Activated CD4-positive, alpha-beta T cell treated with anti-CD3 and anti-CD28 coated beads for 48 hours (primary cell): ENCODE results near the gene FRMD5.
A peak's percentile ranks its signal among the peaks of the same experiment; 100 is the strongest.
"Not testable (repeated sequence)": the region's sequence is repeated elsewhere in the genome, so short reads cannot be mapped to it uniquely, and the experiment has no call there.

Experiments used
- DNase-seq: peaks from one replicate; pipeline ENCODE4 v3.0.0-alpha.2; 2020

Gene FRMD5

DNA sequence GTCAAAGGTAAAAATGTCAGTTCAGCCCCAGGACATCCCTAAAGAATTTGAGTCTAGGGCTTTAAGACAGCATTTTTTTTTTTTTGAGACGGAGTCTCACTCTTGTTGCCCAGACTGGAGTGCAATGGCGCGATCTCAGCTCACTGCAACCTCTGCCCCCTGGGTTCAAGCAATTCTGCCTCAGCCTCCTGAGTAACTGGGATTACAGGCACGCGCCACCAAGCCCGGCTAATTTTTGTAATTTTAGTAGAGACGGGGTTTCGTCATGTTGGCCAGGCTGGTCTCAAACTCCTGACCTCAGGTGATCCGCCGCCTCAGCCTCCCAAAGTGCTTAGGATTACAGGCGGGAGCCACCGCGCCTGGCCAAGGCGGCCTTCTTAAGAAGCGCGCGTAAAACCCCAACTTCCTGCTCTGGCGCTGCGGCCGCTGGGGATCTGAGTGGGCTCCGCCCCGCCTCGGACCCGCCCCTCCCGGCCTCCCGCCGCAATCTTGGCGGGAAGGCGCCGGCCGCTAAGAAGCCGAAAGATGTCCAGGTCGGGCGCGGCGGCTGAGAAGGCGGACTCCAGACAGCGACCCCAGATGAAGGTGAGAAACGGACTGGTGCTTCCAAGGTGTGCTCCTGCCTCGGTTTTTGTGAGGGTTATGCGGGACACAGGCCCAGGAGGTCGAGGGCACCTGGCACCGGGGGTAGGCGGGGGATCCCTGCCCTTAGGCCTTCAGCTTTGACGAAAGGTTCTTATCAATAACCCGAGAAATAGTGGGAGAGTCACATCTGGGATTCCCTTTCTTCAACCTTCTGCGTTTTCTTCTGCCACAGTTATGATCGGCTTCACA is 368.3 kb downstream of the FRMD5 start, which contains the start of gene WDR76:
Gene WDR76, plus strand, starts transcription at position 495 of the 834 bp plus-strand sequence. Its CDS starts 31 bp downstream, at position 526.
- DNase-seq = peak; percentile 90

DNA sequence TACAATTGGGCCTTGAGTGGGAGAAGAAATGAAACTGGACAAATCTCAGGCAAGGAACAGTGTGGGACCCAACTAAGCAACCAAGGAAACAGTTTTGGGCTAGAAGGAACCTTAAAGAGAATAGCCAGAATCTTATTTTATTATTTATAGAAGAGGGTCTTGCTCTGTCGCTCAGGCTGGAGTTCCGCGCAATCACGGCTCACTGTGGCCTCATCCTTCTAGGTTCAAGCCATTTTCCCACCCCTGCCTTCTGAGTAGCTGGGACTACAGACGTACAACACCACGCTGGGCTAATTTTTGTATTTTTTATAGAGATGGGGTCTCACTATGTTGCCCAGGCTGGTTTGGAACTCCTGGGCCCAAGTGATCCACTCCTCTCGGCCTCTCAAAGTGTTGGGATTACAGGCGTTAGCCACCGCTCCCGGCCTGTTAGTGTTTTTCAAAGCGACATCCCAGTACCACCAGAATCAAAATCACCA is 369.0 kb downstream of the FRMD5 start:
- no peak for DNase-seq

DNA sequence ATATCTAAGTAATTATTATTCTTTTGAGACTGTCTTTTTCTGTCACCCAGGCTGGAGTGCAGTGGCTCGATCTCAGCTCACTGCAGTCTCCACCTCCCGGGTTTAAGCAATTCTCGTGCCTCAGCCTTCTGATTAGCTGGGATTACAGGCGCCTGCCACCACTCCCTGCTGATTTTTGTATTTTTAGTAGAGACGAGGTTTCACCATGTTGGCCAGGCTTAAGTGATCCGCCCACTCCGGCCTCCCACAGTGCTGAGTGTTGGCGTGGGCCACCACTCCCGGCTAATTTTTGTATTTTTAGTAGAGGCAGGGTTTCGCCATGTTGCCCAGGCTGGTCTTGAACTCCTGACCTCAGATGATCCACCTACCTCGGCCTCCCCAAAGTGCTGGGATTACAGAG is 369.8 kb downstream of the FRMD5 start:
- DNase-seq = not testable (repeated sequence)

DNA sequence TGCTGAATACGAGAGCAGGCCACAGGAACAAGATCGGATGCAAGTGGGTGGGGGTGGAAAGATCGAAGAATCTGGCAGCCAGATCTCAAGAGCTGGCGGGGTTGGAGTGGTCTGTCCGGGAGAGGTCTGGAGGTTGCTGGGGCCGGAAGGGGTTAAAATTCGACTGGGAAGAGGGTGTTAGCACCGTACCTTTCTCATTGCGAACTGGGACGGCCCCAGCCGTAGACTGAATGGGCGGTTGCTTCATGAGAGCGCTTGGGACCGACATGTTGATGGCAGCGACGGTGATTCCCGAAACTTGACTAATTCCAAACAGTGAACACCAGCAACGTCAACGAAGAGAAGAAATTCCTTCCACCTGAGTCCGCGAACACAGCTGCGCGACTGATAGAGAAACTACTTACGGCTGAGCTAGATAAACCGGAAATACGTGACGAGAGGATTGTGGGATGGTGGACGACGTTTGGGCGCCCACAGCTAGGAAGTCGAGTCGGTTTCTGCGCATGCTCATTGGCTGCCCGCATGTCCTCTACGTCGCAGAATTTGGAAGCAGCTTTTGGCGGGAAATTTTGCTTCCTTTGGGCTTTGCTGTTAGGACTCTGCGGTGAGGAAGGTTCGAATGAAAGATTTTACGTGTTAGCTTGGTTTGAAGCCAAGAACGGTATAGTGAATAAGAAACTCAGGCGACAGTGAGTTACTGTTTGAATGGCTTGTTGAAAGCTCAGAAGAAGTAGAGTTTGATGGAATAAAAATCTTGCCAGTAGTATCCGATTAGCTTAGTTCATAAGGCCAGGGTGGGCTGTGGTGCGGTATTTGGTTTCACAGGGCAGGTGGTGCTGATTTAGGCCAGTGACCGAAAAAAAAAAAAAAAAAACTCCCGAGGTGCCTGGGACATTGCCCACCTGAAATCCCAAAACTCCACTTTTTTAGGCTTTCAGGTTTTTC is 370.5 kb downstream of the FRMD5 start, which contains the start of gene MFAP1:
Gene MFAP1, minus strand, starts transcription at position 389 of the 945 bp plus-strand sequence. Its CDS starts 121 bp downstream, at position 268.
- DNase-seq = peak; percentile 94

DNA sequence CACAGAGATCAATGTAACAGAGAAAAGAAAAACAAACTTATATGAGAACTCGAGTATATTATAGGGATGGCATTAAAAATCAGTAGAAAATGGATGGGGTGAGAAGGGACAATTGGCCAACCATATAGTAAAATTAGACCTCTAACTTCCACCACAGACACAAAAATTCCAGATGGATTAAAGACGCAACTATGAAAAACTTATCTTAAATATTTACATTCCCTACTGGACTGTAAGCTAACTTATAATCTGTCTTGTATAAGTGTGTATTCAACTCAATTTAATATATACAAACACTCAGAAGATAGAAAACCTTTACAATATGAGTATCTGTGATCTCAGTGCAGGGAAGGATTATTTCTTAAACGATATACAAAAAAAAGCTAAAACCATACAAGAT is 373.6 kb downstream of the FRMD5 start:
- no peak for DNase-seq
